Panc1 (cell line): Measurements from ENCODE around the gene LMTK2. TPM values are rescaled to one million over a fixed set of nuclear protein-coding genes. Genes with fewer than 3 reads are reported as not detected.
A peak's percentile ranks its signal among the peaks of the same experiment; 100 is the strongest.

ENCODE experiments used
- ATAC-seq: fragments of 200-7000 bp; cut with Tn5 transposase; 2 replicates; pipeline ENCODE4 v1.9.1; 2020; ENCODE audit warnings: mild to moderate bottlenecking, moderate library complexity
- BruUV-seq: library from RNA; stranded (reverse); fragments of 400-500 nt; replicated peaks from 2 replicates; lab custom pipeline; 2021; lab: Mats Ljungman, UMichigan
- CTCF ChIA-PET: fragments of 300-600 bp; sonication (Branson Sonifier 250); formaldehyde crosslinking; loops from one replicate; lab custom pipeline; 2022; ENCODE audit warnings: antibody characterized with exemption; lab: Charles Lee
- POLR2A ChIA-PET: fragments of 300-600 bp; sonication (Branson Sonifier 250); formaldehyde crosslinking; loops from one replicate; lab custom pipeline; 2022; ENCODE audit warnings: antibody characterized with exemption; lab: Charles Lee
- DNase-seq: peaks from one replicate; pipeline ENCODE4 v3.0.0-alpha.2; 2010; ENCODE audit warnings: low read depth, low spot score
- H3K27ac ChIP-seq: 2 replicates; pipeline ENCODE4 v1.5.1; 2011; ENCODE audit warnings: mild to moderate bottlenecking, low read length, inconsistent platforms
- H3K27me3 ChIP-seq: fragments of 200-500 bp; sonication (Bioruptor generic); 2 replicates; pipeline ENCODE4 v1.6.0; 2014; ENCODE audit warnings: low read length, inconsistent platforms; ENCODE audit not compliant: control insufficient read depth, insufficient read depth
- H3K36me3 ChIP-seq: fragments of 200-500 bp; sonication (Bioruptor generic); 2 replicates; pipeline ENCODE4 v1.5.1; 2014; ENCODE audit warnings: inconsistent platforms, mild to moderate bottlenecking, low read length, moderate library complexity; ENCODE audit not compliant: control insufficient read depth, insufficient read depth
- H3K4me1 ChIP-seq: 2 replicates; pipeline ENCODE4 v1.5.1; 2011; ENCODE audit warnings: inconsistent platforms, mild to moderate bottlenecking, low read length, moderate library complexity; ENCODE audit not compliant: control insufficient read depth, insufficient read depth
- H3K4me3 ChIP-seq, 2 experiments: 2 replicates each; pipeline ENCODE4 v1.5.1; 2011 to 2012; ENCODE audit warnings: low read depth in 2 of 2, low read length in 2 of 2, mild to moderate bottlenecking in 2 of 2, inconsistent platforms in 1 of 2, moderate library complexity in 1 of 2
- H3K9me3 ChIP-seq: fragments of 200-500 bp; sonication (Bioruptor generic); 2 replicates; pipeline ENCODE4 v1.5.1; 2014; ENCODE audit warnings: low read depth, mild to moderate bottlenecking, inconsistent platforms, low read length, moderate library complexity; ENCODE audit not compliant: control insufficient read depth, insufficient read depth
- CTCF ChIP-seq: fragments of 450-650 bp; IDR thresholded peaks from 2 replicates; pipeline ENCODE4 v1.5.1; 2017; ENCODE audit warnings: mild to moderate bottlenecking
- POLR2AphosphoS5 ChIP-seq: IDR thresholded peaks from 2 replicates; pipeline ENCODE4 v1.6.1; 2012; ENCODE audit warnings: mild to moderate bottlenecking, low read depth, low read length, moderate library complexity
- SIN3A ChIP-seq: IDR thresholded peaks from 2 replicates; pipeline ENCODE4 v1.6.1; 2012; ENCODE audit warnings: low read depth, mild to moderate bottlenecking, low read length, moderate library complexity, borderline replicate concordance; ENCODE audit not compliant: insufficient read depth
- TCF7L2 ChIP-seq: IDR thresholded peaks from 2 replicates; pipeline ENCODE4 v1.6.1; 2011; ENCODE audit warnings: mild to moderate bottlenecking, low read depth, low read length, inconsistent platforms
- in situ Hi-C: cut with HindIII; loops from 2 replicates; pipeline ENCODE4 v1.10.0; 2016; ENCODE audit warnings: low sequenced_read_pairs, low pct_unique_long_range_greater_than_20kb
- intact Hi-C: fragments of 100-400 bp; cut with micrococcal nuclease; formaldehyde crosslinking; loops from one replicate; pipeline ENCODE4 v1.10.0; 2022; ENCODE audit not compliant: unreplicated experiment
- total RNA-seq: library from RNA; stranded (reverse); gene quantifications from one replicate; pipeline ENCODE4 v1.2.1, GENCODE V29; 2021; ENCODE audit not compliant: unreplicated experiment
- TF ChIP-seq, protein P1 (sequence below), 2 experiments: IDR thresholded peaks; 2 replicates each; pipeline ENCODE4 v1.6.1; 2011 to 2012; ENCODE audit warnings: low read depth in 2 of 2, control low read depth in 1 of 2, low read length in 1 of 2, mild to moderate bottlenecking in 1 of 2, moderate library complexity in 1 of 2; ENCODE audit not compliant: insufficient read depth in 1 of 2

Gene LMTK2
- total RNA-seq, 1 experiment from 2014 or later, result 25.4 TPM

GRCh38 chr7:98240961-98241673 is 134.5 kb downstream of the LMTK2 start:
- TF ChIP-seq, protein P1, sequence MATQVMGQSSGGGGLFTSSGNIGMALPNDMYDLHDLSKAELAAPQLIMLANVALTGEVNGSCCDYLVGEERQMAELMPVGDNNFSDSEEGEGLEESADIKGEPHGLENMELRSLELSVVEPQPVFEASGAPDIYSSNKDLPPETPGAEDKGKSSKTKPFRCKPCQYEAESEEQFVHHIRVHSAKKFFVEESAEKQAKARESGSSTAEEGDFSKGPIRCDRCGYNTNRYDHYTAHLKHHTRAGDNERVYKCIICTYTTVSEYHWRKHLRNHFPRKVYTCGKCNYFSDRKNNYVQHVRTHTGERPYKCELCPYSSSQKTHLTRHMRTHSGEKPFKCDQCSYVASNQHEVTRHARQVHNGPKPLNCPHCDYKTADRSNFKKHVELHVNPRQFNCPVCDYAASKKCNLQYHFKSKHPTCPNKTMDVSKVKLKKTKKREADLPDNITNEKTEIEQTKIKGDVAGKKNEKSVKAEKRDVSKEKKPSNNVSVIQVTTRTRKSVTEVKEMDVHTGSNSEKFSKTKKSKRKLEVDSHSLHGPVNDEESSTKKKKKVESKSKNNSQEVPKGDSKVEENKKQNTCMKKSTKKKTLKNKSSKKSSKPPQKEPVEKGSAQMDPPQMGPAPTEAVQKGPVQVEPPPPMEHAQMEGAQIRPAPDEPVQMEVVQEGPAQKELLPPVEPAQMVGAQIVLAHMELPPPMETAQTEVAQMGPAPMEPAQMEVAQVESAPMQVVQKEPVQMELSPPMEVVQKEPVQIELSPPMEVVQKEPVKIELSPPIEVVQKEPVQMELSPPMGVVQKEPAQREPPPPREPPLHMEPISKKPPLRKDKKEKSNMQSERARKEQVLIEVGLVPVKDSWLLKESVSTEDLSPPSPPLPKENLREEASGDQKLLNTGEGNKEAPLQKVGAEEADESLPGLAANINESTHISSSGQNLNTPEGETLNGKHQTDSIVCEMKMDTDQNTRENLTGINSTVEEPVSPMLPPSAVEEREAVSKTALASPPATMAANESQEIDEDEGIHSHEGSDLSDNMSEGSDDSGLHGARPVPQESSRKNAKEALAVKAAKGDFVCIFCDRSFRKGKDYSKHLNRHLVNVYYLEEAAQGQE (IDR thresholded peaks at IDR 0.05; ENCODE audit: insufficient read depth in 1 of 2, low read depth in 2 of 2, low read length in 1 of 2), result no peak
- no peak for TF ChIP-seq SIN3A
- no peak for TF ChIP-seq POLR2AphosphoS5
- TF ChIP-seq CTCF, result peak; percentile 94
- TF ChIP-seq TCF7L2, result no peak
- Histone ChIP-seq H3K4me1 (no peaks in the 10 kb centered on the region), H3K9me3 (no peaks in the 10 kb centered on the region), H3K36me3 (no peaks in the 10 kb centered on the region), H3K27ac (no peak overlapping the region), H3K4me3 (no peak overlapping the region), H3K27me3 (no peaks in the 10 kb centered on the region)
- POLR2A ChIA-PET, result no interaction called here
- ATAC-seq (peak; percentile 87), DNase-seq (peak; percentile 28)
- BruUV-seq, result no TSS peak
- in situ Hi-C loops, result no loop called here
- intact Hi-C loops, result no loop called here
- CTCF ChIA-PET, result no interaction called here

- DNase-seq (no peak), ATAC-seq (peak; percentile 44)
- H3K27me3 ChIP-seq, result no peaks in the 10 kb centered on the region
- peak; percentile 58 for TF ChIP-seq CTCF
- TF ChIP-seq, protein P1 (IDR thresholded peaks at IDR 0.05; ENCODE audit: insufficient read depth in 1 of 2, low read depth in 2 of 2, low read length in 1 of 2), result no peak
- in situ Hi-C loops (no loop called here), intact Hi-C loops (no loop called here)
- BruUV-seq, result no TSS peak
- H3K9me3 ChIP-seq, result no peaks in the 10 kb centered on the region
- no peak overlapping the region for H3K27ac ChIP-seq
- ChIA-PET CTCF (no interaction called here), POLR2A (no interaction called here)
- no peak overlapping the region for H3K4me3 ChIP-seq
- no peaks in the 10 kb centered on the region for H3K4me1 ChIP-seq
- H3K36me3 ChIP-seq, result no peaks in the 10 kb centered on the region
These were observed 135.1 kb downstream of the LMTK2 start for GRCh38 chr7:98241674-98242241.
